Left ventricle myocardium inferior (tissue), 1 donor: ENCODE measurements around the gene UBN1. TPM values are rescaled to one million over a fixed set of nuclear protein-coding genes. Genes with fewer than 3 reads are reported as not detected.
"Not testable (repeated sequence)": the region's sequence is repeated elsewhere in the genome, so short reads cannot be mapped to it uniquely, and the experiment has no call there.

ENCODE experiments used
- DNase-seq: peaks from one replicate; pipeline ENCODE4 v3.0.0-alpha.2; 2020
- H3K27ac ChIP-seq: fragments of 200-600 bp; replicated peaks from 2 replicates; pipeline ENCODE4 v1.8.0; 2021
- H3K27me3 ChIP-seq: fragments of 200-600 bp; 2 replicates; pipeline ENCODE4 v1.8.0; 2021; ENCODE audit warnings: low read depth
- H3K36me3 ChIP-seq: fragments of 200-600 bp; 2 replicates; pipeline ENCODE4 v1.8.0; 2021
- H3K4me1 ChIP-seq: fragments of 200-600 bp; 2 replicates; pipeline ENCODE4 v1.8.0; 2021
- H3K4me3 ChIP-seq: fragments of 200-600 bp; 2 replicates; pipeline ENCODE4 v1.8.0; 2021; ENCODE audit warnings: mild to moderate bottlenecking, moderate library complexity
- H3K9me3 ChIP-seq: fragments of 200-600 bp; replicated peaks from 2 replicates; pipeline ENCODE4 v1.8.0; 2021
- CTCF ChIP-seq: fragments of 200-600 bp; IDR thresholded peaks from 2 replicates; pipeline ENCODE4 v1.8.0; 2021; ENCODE audit warnings: antibody characterized with exemption, mild to moderate bottlenecking, borderline replicate concordance
- intact Hi-C: fragments of 100-400 bp; cut with micrococcal nuclease; formaldehyde crosslinking; loops from one replicate; pipeline ENCODE4 v1.11.0; 2022
- total RNA-seq: library from RNA; stranded (reverse); fragmentation: NEBNext Ultra II Directional; extraction: Animal tissue kit (Norgen Biotek cat#: 25700); gene quantifications from one replicate; pipeline ENCODE4 v1.2.1, GENCODE V29; 2021
- donor health status: DM: no; HTN: yes; CAD: no; lungs with severe emphysema.

UBN1 gene
- total RNA-seq, 1 donor from 2014 or later, result 41.1 TPM

DNA sequence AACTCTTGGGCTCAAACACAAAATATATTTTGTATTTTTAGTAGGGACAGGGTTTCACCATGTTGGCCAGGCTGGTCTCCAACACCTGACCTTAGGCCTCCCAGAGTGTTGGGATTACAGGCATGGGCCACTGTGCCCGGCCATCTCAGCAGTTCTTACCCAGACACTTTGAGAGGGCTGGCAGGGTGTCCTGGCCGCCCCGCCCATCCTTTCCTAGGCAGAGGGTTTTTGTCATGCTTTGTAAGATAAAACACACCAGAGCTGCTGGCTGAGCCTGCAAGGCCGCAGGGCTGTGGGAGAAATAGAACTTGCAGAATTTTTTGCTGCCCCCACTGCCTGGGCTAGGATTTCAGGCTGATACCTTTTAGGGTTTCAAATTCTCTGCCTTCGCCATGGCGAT is 80.9 kb downstream of the UBN1 start:
- intact Hi-C loops, result no loop called here
- Histone ChIP-seq H3K4me3 (no peak overlapping the region), H3K27me3 (no peaks in the 10 kb centered on the region), H3K9me3 (peaks cover 17% of the 10 kb centered on the region), H3K27ac (no peak overlapping the region), H3K4me1 (peaks cover 9% of the 10 kb centered on the region), H3K36me3 (peaks cover 6% of the 10 kb centered on the region)
- no peak for DNase-seq
- TF ChIP-seq CTCF, result no peak

- H3K27me3 ChIP-seq, H3K36me3 ChIP-seq, H3K4me3 ChIP-seq, DNase-seq, H3K27ac ChIP-seq, intact Hi-C loops: not testable (repeated sequence)
- peaks cover 17% of the 10 kb centered on the region for H3K9me3 ChIP-seq
- peaks cover 15% of the 10 kb centered on the region for H3K4me1 ChIP-seq
These were observed 82.3 kb downstream of the UBN1 start for GRCh38 chr16:4929619-4930018.

- Histone ChIP-seq H3K27ac (no peak overlapping the region), H3K4me1 (peaks cover 26% of the 10 kb centered on the region), H3K4me3 (no peak overlapping the region), H3K36me3 (peaks cover 6% of the 10 kb centered on the region), H3K9me3 (peaks cover 15% of the 10 kb centered on the region), H3K27me3 (peaks cover 19% of the 10 kb centered on the region)
- no peak for DNase-seq
- no peak for TF ChIP-seq CTCF
- intact Hi-C loops, result no loop called here
These were observed 84.1 kb downstream of the UBN1 start for GRCh38 chr16:4931381-4931780.

Other genes starting within 250 kb of the UBN1 start
- gene UBALD1, start 232.6 kb upstream of the UBN1 start, total RNA-seq, result 24.7 TPM
- 30.5 TPM for gene MGRN1, start 222.7 kb upstream of the UBN1 start, total RNA-seq
- gene NUDT16L1, start 153.9 kb upstream of the UBN1 start, total RNA-seq, result 61.9 TPM
- gene ANKS3, start 113.2 kb upstream of the UBN1 start, total RNA-seq, result 8.7 TPM
- gene DNAAF8, start 112.9 kb upstream of the UBN1 start, total RNA-seq, result 0.77 TPM
- 5.4 TPM for gene ZNF500, start 80.3 kb upstream of the UBN1 start, total RNA-seq
- not detected for gene SEPTIN12, start 59.1 kb upstream of the UBN1 start, total RNA-seq
- gene SMIM22, start 52.1 kb upstream of the UBN1 start, total RNA-seq, result not detected
- gene ROGDI, start 44.8 kb upstream of the UBN1 start, total RNA-seq, result 97.4 TPM
- gene GLYR1, start 193 bp upstream of the UBN1 start, total RNA-seq, result 86.7 TPM
- 7.6 TPM for gene PPL, start 89.7 kb downstream of the UBN1 start, total RNA-seq
- gene SEC14L5, start 110.8 kb downstream of the UBN1 start, total RNA-seq, result 15.5 TPM
- 6.6 TPM for gene NAGPA, start 186.5 kb downstream of the UBN1 start, total RNA-seq
- gene C16orf89, start 218.5 kb downstream of the UBN1 start, total RNA-seq, result 5.9 TPM
- 7.3 TPM for gene ALG1, start 224.4 kb downstream of the UBN1 start, total RNA-seq